Measurements from ENCODE around the gene FOXP3. TPM values are rescaled to one million over a fixed set of nuclear protein-coding genes. Genes with fewer than 3 reads are reported as not detected.

The FOXP3 gene
- polyA plus RNA-seq, 3 donors: 0.10 TPM; not detected in 2

- peaks cover 32 to 43% of the 10 kb centered on the region in 2 donors for H3K36me3 Mint-ChIP-seq
- Histone ChIP-seq H2AFZ (ENCODE audit: insufficient read depth, low read depth, low read length, poor library complexity, severe bottlenecking) (no peak overlapping the region), H3K9ac (ENCODE audit: insufficient read depth, low read length, poor library complexity, severe bottlenecking) (no peak overlapping the region), H4K20me1 (ENCODE audit: insufficient read depth, low read length) (peaks cover 4% of the 10 kb centered on the region), H3K79me2 (ENCODE audit: insufficient read depth, low read length) (no peaks in the 10 kb centered on the region), H3K4me1 (ENCODE audit: control insufficient read depth in 1 of 2, insufficient read depth in 2 of 2, low read length in 2 of 2) (peaks cover 9% of the 10 kb centered on the region in 2 donors), H3K9me3 (replicated peaks in 1 of 2; ENCODE audit: control insufficient read depth in 1 of 2, insufficient read depth in 1 of 2, low read length in 2 of 2) (no peaks in the 10 kb centered on the region), H3K4me3 (replicated peaks in 1 of 3; ENCODE audit: low read depth in 2 of 3, low read length in 3 of 3) (no peak overlapping the region), H3K36me3 (replicated peaks in 1 of 2; ENCODE audit: control insufficient read depth in 1 of 2, insufficient read depth in 2 of 2, low read length in 2 of 2) (peaks cover 37 to 48% of the 10 kb centered on the region in 2 donors), H3K4me2 (replicated peaks; ENCODE audit: extremely low read depth, low read length, poor library complexity, severe bottlenecking) (no peak overlapping the region), H3K27ac (ENCODE audit: low read depth in 1 of 2, low read length in 2 of 2) (no peak overlapping the region), H3K27me3 (ENCODE audit: control insufficient read depth in 2 of 2, insufficient read depth in 2 of 2, low read length in 2 of 2) (no peaks in the 10 kb centered on the region)
- no peak for DNase-seq
- no peak for TF ChIP-seq CTCF (IDR thresholded peaks at IDR 0.05)
- no peak overlapping the region for H3K27ac Mint-ChIP-seq
- intact Hi-C loops (cut with micrococcal nuclease): no loop called here
- no peak overlapping the region for H3K4me3 Mint-ChIP-seq
- H3K9me3 Mint-ChIP-seq: no peaks in the 10 kb centered on the region
- no CpG with 5 or more reads among the region's 13 CpGs for WGBS (ENCODE audit: insufficient coverage)
- peaks cover 0 to 12% (median 3%) of the 10 kb centered on the region in 3 donors for H3K27me3 Mint-ChIP-seq (ENCODE audit: low read depth in 3 of 3)
- H3K4me1 Mint-ChIP-seq: peaks cover 19% of the 10 kb centered on the region
Observed at GRCh38 chrX:49251325-49251724, 13.2 kb downstream of the FOXP3 start.

DNA sequence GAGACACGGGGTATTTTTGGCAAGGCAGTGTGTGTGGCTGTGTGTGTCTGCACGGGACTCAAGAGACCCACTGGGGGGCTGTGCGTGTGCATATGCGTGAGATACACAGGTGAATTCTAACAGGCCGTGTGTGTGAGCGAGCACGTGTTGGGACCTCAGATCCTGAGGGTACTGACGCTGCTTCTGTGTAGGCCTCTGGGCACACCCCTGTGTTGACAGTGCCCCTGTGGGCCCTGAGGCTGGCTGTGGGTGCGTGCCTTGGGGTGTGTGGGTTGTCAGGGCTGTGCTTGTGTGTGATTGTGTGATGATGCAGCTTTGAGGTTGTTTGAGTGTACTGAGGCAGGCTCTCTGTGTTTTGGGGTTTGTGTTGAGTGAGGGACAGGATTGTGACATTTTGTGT lies 13.9 kb downstream of the FOXP3 start:
- Mint-ChIP-seq H3K4me1 (peaks cover 19% of the 10 kb centered on the region), H3K36me3 (peaks cover 38 to 51% of the 10 kb centered on the region in 2 donors)
- H2AFZ ChIP-seq (ENCODE audit: insufficient read depth, low read depth, low read length, poor library complexity, severe bottlenecking): no peak overlapping the region

More for the DNA sequence above, 13.9 kb downstream of the FOXP3 start:
- H3K27ac Mint-ChIP-seq: peak overlapping the region in 4 of 7 donors; percentile 0 to 63 (median 18)
- no peaks in the 10 kb centered on the region for H3K27me3 ChIP-seq (ENCODE audit: control insufficient read depth in 2 of 2, insufficient read depth in 2 of 2, low read length in 2 of 2)
- H4K20me1 ChIP-seq (ENCODE audit: insufficient read depth, low read length): peaks cover 4% of the 10 kb centered on the region
- H3K79me2 ChIP-seq (ENCODE audit: insufficient read depth, low read length): no peaks in the 10 kb centered on the region
- no peak overlapping the region for H3K9ac ChIP-seq (ENCODE audit: insufficient read depth, low read length, poor library complexity, severe bottlenecking)
- DNase-seq: no peak
- no peak overlapping the region for H3K4me3 ChIP-seq (replicated peaks in 1 of 3; ENCODE audit: low read depth in 2 of 3, low read length in 3 of 3)
- H3K27ac ChIP-seq (ENCODE audit: low read depth in 1 of 2, low read length in 2 of 2): no peak overlapping the region
- H3K9me3 Mint-ChIP-seq: no peaks in the 10 kb centered on the region
- peaks cover 39 to 56% of the 10 kb centered on the region in 2 donors for H3K36me3 ChIP-seq (replicated peaks in 1 of 2; ENCODE audit: control insufficient read depth in 1 of 2, insufficient read depth in 2 of 2, low read length in 2 of 2)
- peaks cover 9% of the 10 kb centered on the region in 2 donors for H3K4me1 ChIP-seq (ENCODE audit: control insufficient read depth in 1 of 2, insufficient read depth in 2 of 2, low read length in 2 of 2)
- intact Hi-C loops (cut with micrococcal nuclease): no loop called here
- H3K4me2 ChIP-seq (replicated peaks; ENCODE audit: extremely low read depth, low read length, poor library complexity, severe bottlenecking): no peak overlapping the region
- no peak overlapping the region for H3K4me3 Mint-ChIP-seq
- no peak for TF ChIP-seq CTCF (IDR thresholded peaks at IDR 0.05)
- H3K27me3 Mint-ChIP-seq (ENCODE audit: low read depth in 3 of 3): peaks cover 0 to 8% (median 3%) of the 10 kb centered on the region in 3 donors
- H3K9me3 ChIP-seq (replicated peaks in 1 of 2; ENCODE audit: control insufficient read depth in 1 of 2, insufficient read depth in 1 of 2, low read length in 2 of 2): no peaks in the 10 kb centered on the region
- 94% methylated on average over 3 of the region's 9 CpGs for WGBS (ENCODE audit: insufficient coverage)

Measured in CD14-positive monocyte (primary cell).